ENCODE results near the gene SLC34A3. TPM values are rescaled to one million over a fixed set of nuclear protein-coding genes. Genes with fewer than 3 reads are reported as not detected.
"Not testable (repeated sequence)": the region's sequence is repeated elsewhere in the genome, so short reads cannot be mapped to it uniquely, and the experiment has no call there.

The SLC34A3 gene
- total RNA-seq, 1 experiment from 2014 or later = 2.5 TPM

- H3K27ac ChIP-seq = no peak overlapping the region
- intact Hi-C loops (cut with micrococcal nuclease; ENCODE audit: unreplicated experiment) = loop anchor here (1.0 kb wide), 1 partner anchor 30 kb away; the partner anchor contains the start of gene RNF224
- no peaks in the 10 kb centered on the region for H3K36me3 ChIP-seq (ENCODE audit: low read depth)
- peaks cover 22% of the 10 kb centered on the region for H3K4me1 ChIP-seq (replicated peaks; ENCODE audit: insufficient read depth)
- no peak overlapping the region; the same call in 1 of the 2 replicates for H3K4me3 ChIP-seq
- DNase-seq = no peak
- H2AFZ ChIP-seq = no peak overlapping the region
- H4K20me1 ChIP-seq (ENCODE audit: insufficient read depth) = peaks cover 7% of the 10 kb centered on the region
- BruUV-seq (replicated peaks) = no TSS peak
- H3K9me2 ChIP-seq (ENCODE audit: insufficient read depth) = no peaks in the 10 kb centered on the region
- H3F3A ChIP-seq (ENCODE audit: insufficient read depth, low read depth) = peaks cover 24% of the 10 kb centered on the region
- H3K4me2 ChIP-seq = peak overlapping the region; percentile 96
- ChIA-PET CTCF (interaction anchor here (0.6 to 1.5 kb wide), 2 partner anchors 20 to 278 kb away, joined by 3 to 7 read pairs; no protein-coding TSS in a partner anchor), POLR2A (ENCODE audit: unreplicated experiment) (interaction anchor here (0.5 kb wide), 1 partner anchor 191 kb away, joined by 3 read pairs; no protein-coding TSS in a partner anchor)
- H3K9me3 ChIP-seq (ENCODE audit: insufficient read depth, low read depth) = no peaks in the 10 kb centered on the region
- no peak for TF ChIP-seq EZH2 (IDR thresholded peaks at IDR 0.05; ENCODE audit: low read depth)
- TF ChIP-seq CTCF (conservative IDR thresholded peaks at IDR 0.05) = no peak
- peaks cover 20% of the 10 kb centered on the region for H3K79me2 ChIP-seq (ENCODE audit: low read depth)
- H3K27me3 ChIP-seq (ENCODE audit: insufficient read depth, low read depth) = no peaks in the 10 kb centered on the region
Observed at GRCh38 chr9:137256856-137257255, 26.2 kb downstream of the SLC34A3 start.

GRCh38 chr9:137262173-137262908 is 31.6 kb downstream of the SLC34A3 start:
- BruUV-seq (replicated peaks); H3K79me2 ChIP-seq (ENCODE audit: low read depth); H3K4me3 ChIP-seq; H2AFZ ChIP-seq; H3K4me2 ChIP-seq; H3K9me2 ChIP-seq (ENCODE audit: insufficient read depth); H3K27me3 ChIP-seq (ENCODE audit: insufficient read depth, low read depth); intact Hi-C loops (cut with micrococcal nuclease; ENCODE audit: unreplicated experiment); H4K20me1 ChIP-seq (ENCODE audit: insufficient read depth); H3K36me3 ChIP-seq (ENCODE audit: low read depth); POLR2A ChIA-PET (ENCODE audit: unreplicated experiment); H3K27ac ChIP-seq; H3K9me3 ChIP-seq (ENCODE audit: insufficient read depth, low read depth); H3K4me1 ChIP-seq (replicated peaks; ENCODE audit: insufficient read depth): not testable (repeated sequence)
- peaks cover 17% of the 10 kb centered on the region for H3F3A ChIP-seq (ENCODE audit: insufficient read depth, low read depth)
- DNase-seq = peak in 1 of 2 experiments; percentile 43
- CTCF ChIA-PET = interaction anchor here (0.6 to 0.8 kb wide), 2 partner anchors 26 to 139 kb away, joined by 3 to 9 read pairs; no protein-coding TSS in a partner anchor
- peak; percentile 58 for TF ChIP-seq CTCF (conservative IDR thresholded peaks at IDR 0.05)

GRCh38 chr9:137262909-137263285 is 32.2 kb downstream of the SLC34A3 start:
- no peaks in the 10 kb centered on the region for H3K4me1 ChIP-seq (replicated peaks; ENCODE audit: insufficient read depth)
- no peak overlapping the region for H3K4me2 ChIP-seq
- no peaks in the 10 kb centered on the region for H3K9me2 ChIP-seq (ENCODE audit: insufficient read depth)
- no peak overlapping the region for H3K27ac ChIP-seq
- H3K27me3 ChIP-seq (ENCODE audit: insufficient read depth, low read depth) = no peaks in the 10 kb centered on the region
- no peaks in the 10 kb centered on the region; the same call in 1 of the 2 replicates for H4K20me1 ChIP-seq (ENCODE audit: insufficient read depth)
- H3K4me3 ChIP-seq = no peak overlapping the region
- TF ChIP-seq CTCF (conservative IDR thresholded peaks at IDR 0.05) (no peak), EZH2 (IDR thresholded peaks at IDR 0.05; ENCODE audit: low read depth) (no peak)
- CTCF ChIA-PET = no interaction called here
- POLR2A ChIA-PET (ENCODE audit: unreplicated experiment) = no interaction called here
- no peak for DNase-seq
- BruUV-seq (replicated peaks) = no TSS peak
- no peaks in the 10 kb centered on the region for H3K9me3 ChIP-seq (ENCODE audit: insufficient read depth, low read depth)
- intact Hi-C loops (cut with micrococcal nuclease; ENCODE audit: unreplicated experiment) = no loop called here
- H2AFZ ChIP-seq = no peak overlapping the region
- peaks cover 17% of the 10 kb centered on the region for H3F3A ChIP-seq (ENCODE audit: insufficient read depth, low read depth)
- no peaks in the 10 kb centered on the region for H3K36me3 ChIP-seq (ENCODE audit: low read depth)
- H3K79me2 ChIP-seq (ENCODE audit: low read depth) = no peaks in the 10 kb centered on the region

All from PC-9 (cell line).